Adrenal gland (tissue), 12 donors: ENCODE results near the gene FAM8A1. TPM values are rescaled to one million over a fixed set of nuclear protein-coding genes. Genes with fewer than 3 reads are reported as not detected.

Experiments
- DNase-seq, 7 donors: peaks; one replicate each; pipeline ENCODE4 v3.0.0-alpha.2; 2019 to 2020
- H3K27ac ChIP-seq, 5 donors: fragments of 200-600 bp; sonication (generic) in 4 of 5; 1 replicate in 3 of 5; 2 replicates in 2 of 5; pipeline versions ENCODE4 v1.5.1 to v1.8.0; 2016 to 2020; ENCODE audit warnings: mild to moderate bottlenecking in 1 of 5
- H3K27me3 ChIP-seq: fragments of 200-600 bp; 2 replicates; pipeline ENCODE4 v1.8.0; 2021
- H3K36me3 ChIP-seq, 2 donors: fragments of 200-600 bp; replicated peaks in 1 of 2; 1 replicate in 1 of 2; 2 replicates in 1 of 2; pipeline versions ENCODE4 v1.5.1 to v1.8.0; 2018 to 2022
- H3K4me1 ChIP-seq, 2 donors: fragments of 200-600 bp; replicated peaks in 1 of 2; 1 replicate in 1 of 2; 2 replicates in 1 of 2; pipeline versions ENCODE4 v1.5.1 to v1.8.0; 2018 to 2021
- H3K4me3 ChIP-seq, 4 donors: fragments of 200-600 bp; sonication (generic) in 3 of 4; one replicate each; pipeline ENCODE4 v1.5.1; 2016 to 2018
- H3K9me3 ChIP-seq, 3 donors: fragments of 200-600 bp; sonication (generic) in 1 of 3; replicated peaks in 1 of 3; 1 replicate in 2 of 3; 2 replicates in 1 of 3; pipeline versions ENCODE4 v1.5.1 to v1.8.0; 2016 to 2021
- POLR2A ChIP-seq, 2 donors: fragments of 450-650 bp; IDR thresholded peaks; one replicate each; pipeline ENCODE4 v1.6.1; 2017; ENCODE audit warnings: antibody characterized with exemption in 2 of 2, mild to moderate bottlenecking in 2 of 2, moderate library complexity in 1 of 2
- whole genome bisulfite sequencing, 4 donors: extraction: QIAGEN DNeasy Blood & Tissue Kit in 2 of 4; methylation state at CpG; one replicate each; pipeline versions ENCODE4 v1.1.5 to v1.1.7; 2013 to 2017; 5-methylcytosine and 5-hydroxymethylcytosine counted together
- intact Hi-C, 2 donors: fragments of 100-400 bp; cut with DNase I; formaldehyde crosslinking; loops; one replicate each; pipeline versions ENCODE4 v1.14.1 to v1.15.0; 2022 to 2023
- polyA plus RNA-seq, 3 donors: library from polyadenylated mRNA; stranded (reverse); fragments of 200-250 nt in 2 of 3; fragments of 350-450 nt in 1 of 3; fragmentation: Illumina TruSeq in 1 of 3; extraction: RNeasy Lipid Tissue Mini Kit (QIAGEN cat#74804) in 1 of 3; gene quantifications; one replicate each; pipeline ENCODE4 v1.2.3, GENCODE V29; 2013 to 2014
- total RNA-seq, 9 donors: library from RNA; depleted of rRNA in 4 of 9; stranded (reverse); fragments of >200 nt in 4 of 9; fragments of 120-200 nt in 1 of 9; fragmentation: NEBNext Ultra II Directional in 1 of 9; extraction: Animal tissue kit (Norgen Biotek cat#: 25700) in 1 of 9; gene quantifications; one replicate each; pipeline versions ENCODE4 v1.1.0 to v1.2.4, GENCODE V29; 2013 to 2023
- TF ChIP-seq, protein P1 (sequence below), 6 experiments: fragments of 450-650 bp in 4 of 6; fragments of 200-600 bp in 2 of 6; sonication (generic) in 1 of 6; IDR thresholded peaks; 1 replicate in 5 of 6; 2 replicates in 1 of 6; pipeline versions ENCODE4 v1.5.1 to v1.8.0; 2016 to 2021; ENCODE audit warnings: antibody characterized with exemption in 6 of 6, mild to moderate bottlenecking in 2 of 6, moderate library complexity in 1 of 6
- donor health status: healthy with polysubstance abuse.
- donor health status: Bipolar disorder and iron deficiency.
- donor health status: DM: yes; HTN: yes; CAD: no.
- donor health status: DM: no; HTN: no; CAD: no.
- donor health status: DM: no; HTN: no; CAD: no.
- donor health status: DM: yes; HTN: yes; CAD: no.

Gene FAM8A1
- total and polyA plus RNA-seq, 12 donors: 6.5 to 34.7 (median 21.5) TPM

DNA sequence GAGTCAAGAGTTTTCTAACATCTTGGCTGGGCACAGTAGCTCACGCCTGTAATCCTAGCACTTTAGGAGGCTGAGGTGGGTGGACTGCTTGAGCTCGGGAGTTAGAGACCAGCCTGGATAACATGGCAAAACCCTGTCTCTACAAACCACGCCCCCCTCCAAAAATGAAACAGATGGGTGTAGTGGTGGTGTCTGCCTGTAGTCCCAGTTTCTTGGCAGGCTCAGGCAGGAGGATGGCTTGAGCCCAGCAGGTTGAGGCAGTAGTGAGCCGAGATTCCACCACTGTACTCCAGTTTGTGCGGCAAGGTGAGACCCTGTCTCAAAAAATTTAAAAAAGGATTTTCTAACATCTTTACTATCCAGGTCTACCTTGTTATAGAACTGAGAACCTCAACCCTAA lies 22.0 kb downstream of the FAM8A1 start:
- H3K9me3 ChIP-seq: no peaks in the 10 kb centered on the region
- no peak overlapping the region for H3K27ac ChIP-seq
- intact Hi-C loops: no loop called here
- peaks cover 0 to 13% of the 10 kb centered on the region in 2 donors for H3K36me3 ChIP-seq
- no peak for TF ChIP-seq POLR2A (IDR thresholded peaks at IDR 0.05)
- TF ChIP-seq, protein P1, sequence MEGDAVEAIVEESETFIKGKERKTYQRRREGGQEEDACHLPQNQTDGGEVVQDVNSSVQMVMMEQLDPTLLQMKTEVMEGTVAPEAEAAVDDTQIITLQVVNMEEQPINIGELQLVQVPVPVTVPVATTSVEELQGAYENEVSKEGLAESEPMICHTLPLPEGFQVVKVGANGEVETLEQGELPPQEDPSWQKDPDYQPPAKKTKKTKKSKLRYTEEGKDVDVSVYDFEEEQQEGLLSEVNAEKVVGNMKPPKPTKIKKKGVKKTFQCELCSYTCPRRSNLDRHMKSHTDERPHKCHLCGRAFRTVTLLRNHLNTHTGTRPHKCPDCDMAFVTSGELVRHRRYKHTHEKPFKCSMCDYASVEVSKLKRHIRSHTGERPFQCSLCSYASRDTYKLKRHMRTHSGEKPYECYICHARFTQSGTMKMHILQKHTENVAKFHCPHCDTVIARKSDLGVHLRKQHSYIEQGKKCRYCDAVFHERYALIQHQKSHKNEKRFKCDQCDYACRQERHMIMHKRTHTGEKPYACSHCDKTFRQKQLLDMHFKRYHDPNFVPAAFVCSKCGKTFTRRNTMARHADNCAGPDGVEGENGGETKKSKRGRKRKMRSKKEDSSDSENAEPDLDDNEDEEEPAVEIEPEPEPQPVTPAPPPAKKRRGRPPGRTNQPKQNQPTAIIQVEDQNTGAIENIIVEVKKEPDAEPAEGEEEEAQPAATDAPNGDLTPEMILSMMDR (IDR thresholded peaks at IDR 0.05): no peak
- DNase-seq: peak in 1 of 7 donors; percentile 34
- no peaks in the 10 kb centered on the region for H3K4me1 ChIP-seq
- 78 to 91% (median 87%) methylated on average over 5 of the region's 5 CpGs for WGBS, 4 donors
- no peaks in the 10 kb centered on the region for H3K27me3 ChIP-seq
- H3K4me3 ChIP-seq: no peak overlapping the region

DNA sequence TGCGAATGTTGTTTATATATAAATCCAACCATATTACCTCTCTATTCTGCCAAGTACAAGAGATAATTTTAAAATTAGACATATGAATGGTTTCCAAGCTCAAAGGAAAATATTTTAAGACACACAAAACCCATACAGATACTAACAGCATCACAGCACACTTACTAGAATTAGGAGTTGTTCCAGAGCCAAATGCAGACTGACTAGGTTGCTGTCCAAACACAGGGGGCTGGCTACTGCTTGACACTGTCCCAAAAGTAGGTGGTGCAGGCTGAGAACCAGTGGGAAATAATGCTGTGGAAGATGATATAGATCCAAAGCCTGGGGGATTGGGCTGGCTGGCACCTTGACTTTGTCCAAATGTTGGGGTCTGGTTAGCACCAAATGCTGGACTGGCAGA lies 24.3 kb downstream of the FAM8A1 start:
- DNase-seq: no peak
- TF ChIP-seq POLR2A (IDR thresholded peaks at IDR 0.05): no peak
- TF ChIP-seq, protein P1 (IDR thresholded peaks at IDR 0.05): no peak
- H3K4me3 ChIP-seq: no peak overlapping the region
- no peaks in the 10 kb centered on the region for H3K9me3 ChIP-seq
- no peaks in the 10 kb centered on the region for H3K4me1 ChIP-seq
- H3K36me3 ChIP-seq: peaks cover 0 to 32% of the 10 kb centered on the region in 2 donors
- 86 to 92% (median 88%) methylated on average over 1 of the region's 1 CpG for WGBS, 4 donors
- no peaks in the 10 kb centered on the region for H3K27me3 ChIP-seq
- intact Hi-C loops: no loop called here
- H3K27ac ChIP-seq: no peak overlapping the region

DNA sequence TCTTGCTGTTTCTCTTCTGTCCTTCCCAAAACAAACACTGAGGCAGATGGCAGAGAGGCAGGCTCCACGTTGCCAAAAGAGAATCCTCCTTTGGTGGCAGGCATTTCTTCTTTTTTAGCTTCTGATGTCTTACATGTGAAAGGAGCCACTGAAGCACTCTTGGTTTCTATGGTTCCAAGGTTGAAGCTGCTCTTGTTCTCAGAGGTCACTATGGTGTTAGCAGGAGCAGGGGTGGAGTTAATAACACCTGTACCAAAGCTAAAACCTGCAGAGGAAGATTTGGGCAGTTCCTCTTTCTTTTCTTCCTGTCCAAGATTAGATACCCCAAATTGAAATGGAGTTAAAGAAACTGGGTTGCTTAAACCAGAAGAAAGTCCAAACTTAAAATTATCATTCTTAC lies 28.8 kb downstream of the FAM8A1 start:
- no peaks in the 10 kb centered on the region for H3K4me1 ChIP-seq
- no peak overlapping the region for H3K27ac ChIP-seq
- no peak for DNase-seq
- intact Hi-C loops: no loop called here
- H3K4me3 ChIP-seq: no peak overlapping the region
- TF ChIP-seq, protein P1 (IDR thresholded peaks at IDR 0.05): no peak
- no peak for TF ChIP-seq POLR2A (IDR thresholded peaks at IDR 0.05)
- H3K27me3 ChIP-seq: no peaks in the 10 kb centered on the region
- H3K36me3 ChIP-seq: peaks cover 0 to 45% of the 10 kb centered on the region in 2 donors
- H3K9me3 ChIP-seq: no peaks in the 10 kb centered on the region
- 56 to 77% (median 71%) methylated on average over 1 of the region's 1 CpG for WGBS, 4 donors

DNA sequence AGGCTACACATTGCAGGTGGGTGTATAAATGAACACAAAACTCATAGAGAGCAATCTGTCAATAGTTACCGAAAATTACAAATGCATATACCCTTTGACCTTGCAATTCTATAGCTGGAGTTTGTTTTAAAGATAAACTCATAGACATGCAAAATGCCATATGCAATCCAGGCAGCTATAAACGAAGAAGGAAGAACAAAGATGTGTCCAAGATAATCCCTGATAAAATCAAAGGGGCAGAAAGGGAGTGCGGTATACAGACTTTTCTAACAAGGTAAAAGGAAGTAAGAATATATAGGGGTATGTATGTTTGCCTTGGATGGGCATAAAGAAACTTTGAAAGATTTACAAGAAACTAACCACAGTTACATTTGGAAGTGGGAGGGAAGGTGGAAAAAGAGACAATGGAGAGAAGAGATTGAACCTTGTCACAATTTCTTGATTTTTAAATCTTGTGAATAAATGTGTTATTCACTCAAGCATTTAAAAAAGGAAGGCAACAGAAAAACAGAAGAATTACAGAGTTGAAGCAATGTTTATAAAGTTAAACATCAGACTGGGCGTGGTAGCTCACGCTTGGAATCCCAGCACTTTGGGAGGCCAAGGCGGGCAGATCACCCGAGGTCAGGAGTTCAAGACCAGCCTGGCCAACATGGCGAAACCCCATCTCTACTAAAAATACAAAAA lies 29.9 kb downstream of the FAM8A1 start:
- Histone ChIP-seq H3K4me3 (no peak overlapping the region), H3K27ac (no peak overlapping the region), H3K27me3 (no peaks in the 10 kb centered on the region), H3K4me1 (no peaks in the 10 kb centered on the region), H3K36me3 (peaks cover 0 to 42% of the 10 kb centered on the region in 2 donors), H3K9me3 (no peaks in the 10 kb centered on the region)
- intact Hi-C loops: no loop called here
- no peak for TF ChIP-seq POLR2A (IDR thresholded peaks at IDR 0.05)
- TF ChIP-seq, protein P1 (IDR thresholded peaks at IDR 0.05): no peak
- WGBS, 4 donors: 81 to 91% (median 82%) methylated on average over 8 of the region's 8 CpGs
- no peak for DNase-seq
